ENCODE results near the gene KIAA2012. TPM values are rescaled to one million over a fixed set of nuclear protein-coding genes. Genes with fewer than 3 reads are reported as not detected.
A peak's percentile ranks its signal among the peaks of the same experiment; 100 is the strongest.

The KIAA2012 gene
- total RNA-seq, 1 donor, result not detected

GRCh38 chr2:202147775-202148174 lies 74.7 kb downstream of the KIAA2012 start:
- peak overlapping the region; percentile 7 for H2AFZ ChIP-seq (ENCODE audit: low read length)
- DNase-seq (ENCODE audit: insufficient read length, low spot score, missing footprints), result peak; percentile 90
- H3K4me2 ChIP-seq (ENCODE audit: insufficient read depth, low read length), result peak overlapping the region; percentile 25

GRCh38 chr2:202148515-202149154 lies 75.6 kb downstream of the KIAA2012 start:
- no peaks in the 10 kb centered on the region for H3K79me2 ChIP-seq (ENCODE audit: insufficient read depth, low read length)
- H4K20me1 ChIP-seq (ENCODE audit: insufficient read depth, low read length), result no peaks in the 10 kb centered on the region
- TF ChIP-seq CTCF (IDR thresholded peaks at IDR 0.05; ENCODE audit: extremely low read depth, low read depth, low read length), result no peak
- H3K27me3 ChIP-seq (ENCODE audit: insufficient read depth, low read length), result no peaks in the 10 kb centered on the region
- H2AFZ ChIP-seq (ENCODE audit: low read length), result peak overlapping the region; percentile 85
- peaks cover 54% of the 10 kb centered on the region for H3K4me1 ChIP-seq (ENCODE audit: insufficient read depth, low read length)
- H3K4me3 ChIP-seq (ENCODE audit: insufficient read depth, low read length), result no peak overlapping the region
- H3K9me3 ChIP-seq (ENCODE audit: low read depth, low read length), result no peaks in the 10 kb centered on the region
- H3K4me2 ChIP-seq (ENCODE audit: insufficient read depth, low read length), result peak overlapping the region; percentile 71
- H3K27ac ChIP-seq (ENCODE audit: low read depth, low read length), result peak overlapping the region; percentile 84
- DNase-seq (ENCODE audit: insufficient read length, low spot score, missing footprints), result no peak
- no peaks in the 10 kb centered on the region for H3K36me3 ChIP-seq (ENCODE audit: insufficient read depth, low read length)

More at GRCh38 chr2:202147775-202148174, 74.7 kb downstream of the KIAA2012 start:
- TF ChIP-seq CTCF (IDR thresholded peaks at IDR 0.05; ENCODE audit: extremely low read depth, low read depth, low read length), result no peak
- Histone ChIP-seq H3K4me3 (ENCODE audit: insufficient read depth, low read length) (no peak overlapping the region), H3K27me3 (ENCODE audit: insufficient read depth, low read length) (no peaks in the 10 kb centered on the region), H3K27ac (ENCODE audit: low read depth, low read length) (peak overlapping the region; percentile 49), H3K36me3 (ENCODE audit: insufficient read depth, low read length) (no peaks in the 10 kb centered on the region), H3K79me2 (ENCODE audit: insufficient read depth, low read length) (no peaks in the 10 kb centered on the region), H3K4me1 (ENCODE audit: insufficient read depth, low read length) (peaks cover 49% of the 10 kb centered on the region), H4K20me1 (ENCODE audit: insufficient read depth, low read length) (no peaks in the 10 kb centered on the region), H3K9me3 (ENCODE audit: low read depth, low read length) (no peaks in the 10 kb centered on the region)

- no peaks in the 10 kb centered on the region for H3K36me3 ChIP-seq (ENCODE audit: insufficient read depth, low read length)
- no peaks in the 10 kb centered on the region for H3K79me2 ChIP-seq (ENCODE audit: insufficient read depth, low read length)
- H3K4me2 ChIP-seq (ENCODE audit: insufficient read depth, low read length), result peak overlapping the region; percentile 71
- H3K9me3 ChIP-seq (ENCODE audit: low read depth, low read length), result no peaks in the 10 kb centered on the region
- H3K27ac ChIP-seq (ENCODE audit: low read depth, low read length), result peak overlapping the region; percentile 84
- TF ChIP-seq CTCF (IDR thresholded peaks at IDR 0.05; ENCODE audit: extremely low read depth, low read depth, low read length), result no peak
- no peaks in the 10 kb centered on the region for H3K27me3 ChIP-seq (ENCODE audit: insufficient read depth, low read length)
- peaks cover 54% of the 10 kb centered on the region for H3K4me1 ChIP-seq (ENCODE audit: insufficient read depth, low read length)
- peak overlapping the region; percentile 34 for H3K4me3 ChIP-seq (ENCODE audit: insufficient read depth, low read length)
- peak overlapping the region; percentile 85 for H2AFZ ChIP-seq (ENCODE audit: low read length)
- H4K20me1 ChIP-seq (ENCODE audit: insufficient read depth, low read length), result no peaks in the 10 kb centered on the region
- peak; percentile 88 for DNase-seq (ENCODE audit: insufficient read length, low spot score, missing footprints)
These were observed 76.2 kb downstream of the KIAA2012 start for GRCh38 chr2:202149155-202149762.

- no peak for DNase-seq (ENCODE audit: insufficient read length, low spot score, missing footprints)
- Histone ChIP-seq H4K20me1 (ENCODE audit: insufficient read depth, low read length) (no peaks in the 10 kb centered on the region), H3K9me3 (ENCODE audit: low read depth, low read length) (no peaks in the 10 kb centered on the region), H3K27me3 (ENCODE audit: insufficient read depth, low read length) (no peaks in the 10 kb centered on the region), H3K4me2 (ENCODE audit: insufficient read depth, low read length) (peak overlapping the region; percentile 71), H3K4me1 (ENCODE audit: insufficient read depth, low read length) (peaks cover 54% of the 10 kb centered on the region), H3K36me3 (ENCODE audit: insufficient read depth, low read length) (no peaks in the 10 kb centered on the region), H2AFZ (ENCODE audit: low read length) (no peak overlapping the region), H3K27ac (ENCODE audit: low read depth, low read length) (peak overlapping the region; percentile 84), H3K79me2 (ENCODE audit: insufficient read depth, low read length) (no peaks in the 10 kb centered on the region), H3K4me3 (ENCODE audit: insufficient read depth, low read length) (no peak overlapping the region)
- TF ChIP-seq CTCF (IDR thresholded peaks at IDR 0.05; ENCODE audit: extremely low read depth, low read depth, low read length), result no peak
These were observed 76.9 kb downstream of the KIAA2012 start for GRCh38 chr2:202149936-202150335.
